Neural cell (in vitro differentiated cells): Measurements from ENCODE around the gene HBE1. TPM values are rescaled to one million over a fixed set of nuclear protein-coding genes. Genes with fewer than 3 reads are reported as not detected.

Source experiments
- H2AFZ ChIP-seq: fragments of 200-600, 300-800 bp; sonication (generic), shearing (Covaris generic); 2 replicates; pipeline ENCODE4 v1.6.0; 2014; ENCODE audit warnings: low read depth, mild to moderate bottlenecking, antibody characterized with exemption, low read length, moderate library complexity
- H3F3A ChIP-seq: fragments of 200-600 bp; shearing (Covaris generic); 2 replicates; pipeline ENCODE4 v1.6.1; 2016; ENCODE audit warnings: mild to moderate bottlenecking, moderate library complexity, mixed read lengths, antibody characterized with exemption, low read length; ENCODE audit not compliant: insufficient read depth, poor library complexity, severe bottlenecking
- H3K27ac ChIP-seq: fragments of 200-600, 300-800 bp; sonication (generic), shearing (Covaris generic); 2 replicates; pipeline ENCODE4 v1.5.1; 2014; ENCODE audit warnings: mild to moderate bottlenecking, low read length, moderate library complexity
- H3K27me3 ChIP-seq: fragments of 300-800, 200-600 bp; sonication (generic), shearing (Covaris generic); 2 replicates; pipeline ENCODE4 v1.6.0; 2014; ENCODE audit warnings: mild to moderate bottlenecking, low read depth, low read length, moderate library complexity; ENCODE audit not compliant: insufficient read depth
- H3K36me3 ChIP-seq: fragments of 300-800, 200-600 bp; sonication (generic), shearing (Covaris generic); 2 replicates; pipeline ENCODE4 v1.5.1; 2014; ENCODE audit warnings: mild to moderate bottlenecking, antibody characterized with exemption, low read length, moderate library complexity; ENCODE audit not compliant: insufficient read depth
- H3K4me2 ChIP-seq: fragments of 300-800, 200-600 bp; sonication (generic), shearing (Covaris generic); 2 replicates; pipeline ENCODE4 v1.6.0; 2014; ENCODE audit warnings: mild to moderate bottlenecking, low read length
- H3K4me3 ChIP-seq: fragments of 300-800, 200-600 bp; sonication (generic), shearing (Covaris generic); 2 replicates; pipeline ENCODE4 v1.5.1; 2014; ENCODE audit warnings: mild to moderate bottlenecking, low read length, moderate library complexity
- H3K79me2 ChIP-seq: fragments of 200-600 bp; shearing (Covaris generic); replicated peaks from 2 replicates; pipeline ENCODE4 v1.6.0; 2014; ENCODE audit warnings: mild to moderate bottlenecking, low read length, moderate library complexity; ENCODE audit not compliant: insufficient read depth
- H3K9ac ChIP-seq: fragments of 300-800, 200-600 bp; sonication (generic), shearing (Covaris generic); 2 replicates; pipeline ENCODE4 v1.6.1; 2016; ENCODE audit warnings: mild to moderate bottlenecking, low read length, mixed read lengths
- H3K9me2 ChIP-seq: fragments of 200-600 bp; shearing (Covaris generic); 2 replicates; pipeline ENCODE4 v1.6.1; 2016; ENCODE audit warnings: mild to moderate bottlenecking, low read length, mixed read lengths; ENCODE audit not compliant: insufficient read depth
- H3K9me3 ChIP-seq: fragments of 200-600, 300-800 bp; sonication (generic), shearing (Covaris generic); 2 replicates; pipeline ENCODE4 v1.6.1; 2016; ENCODE audit warnings: mild to moderate bottlenecking, mixed run types, low read length, moderate library complexity, mixed read lengths
- H4K20me1 ChIP-seq: fragments of 200-600 bp; shearing (Covaris generic); 2 replicates; pipeline ENCODE4 v1.6.1; 2016; ENCODE audit warnings: mild to moderate bottlenecking, mixed run types; ENCODE audit not compliant: insufficient read depth
- CTCF ChIP-seq: fragments of 450-650 bp; IDR thresholded peaks from 2 replicates; pipeline ENCODE4 v1.5.1; 2014; ENCODE audit warnings: antibody characterized with exemption, mild to moderate bottlenecking, moderate library complexity; ENCODE audit not compliant: poor library complexity, severe bottlenecking
- EP300 ChIP-seq: fragments of 450-650 bp; conservative IDR thresholded peaks from 2 replicates; pipeline ENCODE4 v1.6.1; 2014; ENCODE audit warnings: antibody characterized with exemption, mild to moderate bottlenecking, moderate library complexity; ENCODE audit not compliant: poor library complexity, severe bottlenecking
- EZH2 ChIP-seq: fragments of 200-600, 300-800 bp; shearing (Covaris generic), sonication (generic); IDR thresholded peaks from 2 replicates; pipeline ENCODE4 v1.6.1; 2014; ENCODE audit warnings: antibody characterized with exemption, low read length, borderline replicate concordance, mild to moderate bottlenecking; ENCODE audit not compliant: insufficient read depth, poor library complexity, severe bottlenecking
- MXI1 ChIP-seq: fragments of 450-650 bp; conservative IDR thresholded peaks from 2 replicates; pipeline ENCODE4 v1.6.1; 2014; ENCODE audit warnings: antibody characterized with exemption, mild to moderate bottlenecking; ENCODE audit not compliant: poor library complexity, severe bottlenecking
- POLR2AphosphoS5 ChIP-seq: IDR thresholded peaks from 2 replicates; pipeline ENCODE4 v1.6.1; 2012
- RAD21 ChIP-seq: fragments of 450-650 bp; conservative IDR thresholded peaks from 2 replicates; pipeline ENCODE4 v1.6.1; 2014; ENCODE audit warnings: antibody characterized with exemption, mild to moderate bottlenecking, moderate library complexity
- REST ChIP-seq: IDR thresholded peaks from 2 replicates; pipeline ENCODE4 v1.6.1; 2012; ENCODE audit warnings: borderline replicate concordance
- SMC3 ChIP-seq: fragments of 450-650 bp; conservative IDR thresholded peaks from 2 replicates; pipeline ENCODE4 v1.6.1; 2014; ENCODE audit warnings: antibody characterized with exemption, mild to moderate bottlenecking, moderate library complexity; ENCODE audit not compliant: poor library complexity
- TAF1 ChIP-seq: IDR thresholded peaks from 2 replicates; pipeline ENCODE4 v1.6.1; 2012; ENCODE audit warnings: low read depth
- polyA plus RNA-seq: library from polyadenylated mRNA; depleted of rRNA; stranded (reverse); fragments of >200 nt; gene quantifications from 2 replicates; pipeline ENCODE4 v1.2.3, GENCODE V29; 2014

HBE1 gene
- polyA plus RNA-seq, 1 donor from 2014 or later: not detected

GRCh38 chr11:5223686-5224085, 46.1 kb downstream of the HBE1 start:
- Histone ChIP-seq H3K9me3 (no peaks in the 10 kb centered on the region), H3K4me3 (no peak overlapping the region), H3K27me3 (no peaks in the 10 kb centered on the region), H3K4me2 (no peak overlapping the region), H3K9me2 (no peaks in the 10 kb centered on the region), H3K36me3 (no peaks in the 10 kb centered on the region), H3K27ac (no peak overlapping the region), H3K9ac (no peak overlapping the region), H3K79me2 (no peaks in the 10 kb centered on the region), H4K20me1 (no peaks in the 10 kb centered on the region), H3F3A (no peaks in the 10 kb centered on the region), H2AFZ (no peak overlapping the region)
- TF ChIP-seq EP300: no peak

GRCh38 chr11:5223146-5223545, 46.6 kb downstream of the HBE1 start:
- H3K79me2 ChIP-seq: no peaks in the 10 kb centered on the region
- no peaks in the 10 kb centered on the region for H4K20me1 ChIP-seq
- H3K9me3 ChIP-seq: no peaks in the 10 kb centered on the region
- no peaks in the 10 kb centered on the region for H3K9me2 ChIP-seq
- H3K4me2 ChIP-seq: no peak overlapping the region
- no peak for TF ChIP-seq EZH2
- no peak for TF ChIP-seq REST
- no peak for TF ChIP-seq RAD21
- TF ChIP-seq CTCF: no peak
- no peak for TF ChIP-seq EP300
- TF ChIP-seq MXI1: no peak
- no peak for TF ChIP-seq TAF1
- TF ChIP-seq SMC3: no peak
- TF ChIP-seq POLR2AphosphoS5: no peak
- H3K9ac ChIP-seq: no peak overlapping the region
- no peak overlapping the region for H2AFZ ChIP-seq
- no peaks in the 10 kb centered on the region for H3K36me3 ChIP-seq
- no peaks in the 10 kb centered on the region for H3K27me3 ChIP-seq
- H3K4me3 ChIP-seq: no peak overlapping the region
- H3F3A ChIP-seq: no peaks in the 10 kb centered on the region
- no peak overlapping the region for H3K27ac ChIP-seq

Other genes with a start within 250 kb of the HBE1 start
- not detected in 2 replicates for gene OR52J3, start 223.4 kb downstream of the HBE1 start, polyA plus RNA-seq
- not detected in 2 replicates for gene OR52E2, start 210.3 kb downstream of the HBE1 start, polyA plus RNA-seq
- not detected in 2 replicates for gene OR52E1, start 200.4 kb downstream of the HBE1 start, polyA plus RNA-seq
- gene OR52A5, start 131.6 kb downstream of the HBE1 start, polyA plus RNA-seq: not detected in 2 replicates
- gene OR52A1, start 115.2 kb downstream of the HBE1 start, polyA plus RNA-seq: not detected in 2 replicates
- gene OR51V1, start 69.3 kb downstream of the HBE1 start, polyA plus RNA-seq: not detected in 2 replicates
- gene HBB, start 42.9 kb downstream of the HBE1 start, polyA plus RNA-seq: not detected in 2 replicates
- not detected in 2 replicates for gene HBD, start 35.5 kb downstream of the HBE1 start, polyA plus RNA-seq
- gene HBG1, start 20.1 kb downstream of the HBE1 start, polyA plus RNA-seq: not detected in 2 replicates
- 1.2 TPM in 1 of 2 replicates, not detected in the other for gene HBG2, start 15.2 kb downstream of the HBE1 start, polyA plus RNA-seq
- gene OR51B4, start 32.0 kb upstream of the HBE1 start, polyA plus RNA-seq: not detected in 2 replicates
- gene OR51B2, start 54.4 kb upstream of the HBE1 start, polyA plus RNA-seq: not detected in 2 replicates
- not detected in 2 replicates for gene OR51B5, start 73.6 kb upstream of the HBE1 start, polyA plus RNA-seq
- not detected in 2 replicates for gene OR51B6, start 81.6 kb upstream of the HBE1 start, polyA plus RNA-seq
- gene OR51M1, start 113.9 kb upstream of the HBE1 start, polyA plus RNA-seq: not detected in 2 replicates
- not detected in 2 replicates for gene OR51Q1, start 152.2 kb upstream of the HBE1 start, polyA plus RNA-seq
- not detected in 2 replicates for gene OR51I1, start 171.6 kb upstream of the HBE1 start, polyA plus RNA-seq
- not detected in 2 replicates for gene OR51I2, start 179.4 kb upstream of the HBE1 start, polyA plus RNA-seq
- gene OR52D1, start 218.7 kb upstream of the HBE1 start, polyA plus RNA-seq: not detected in 2 replicates
- gene UBQLN3, start 240.0 kb upstream of the HBE1 start, polyA plus RNA-seq: not detected in 2 replicates
- gene UBQLNL, start 246.8 kb upstream of the HBE1 start, polyA plus RNA-seq: not detected in 2 replicates